Loucy (cell line): Measurements from ENCODE around the gene GALNT10.
A peak's percentile ranks its signal among the peaks of the same experiment; 100 is the strongest.

Source experiments
- H2AFZ ChIP-seq: fragments of 200-600 bp; sonication (generic); 2 replicates; pipeline ENCODE4 v1.6.0; 2016; ENCODE audit warnings: antibody characterized with exemption, mild to moderate bottlenecking, low read length, moderate library complexity
- H3F3A ChIP-seq: fragments of 200-600 bp; 2 replicates; pipeline ENCODE4 v1.6.0; 2016; ENCODE audit warnings: antibody characterized with exemption, low read depth, mild to moderate bottlenecking
- H3K27me3 ChIP-seq: fragments of 200-600 bp; sonication (generic); 2 replicates; pipeline ENCODE4 v1.6.1; 2014; ENCODE audit warnings: low read length, mild to moderate bottlenecking; ENCODE audit not compliant: insufficient read depth, poor library complexity, severe bottlenecking
- H3K36me3 ChIP-seq: fragments of 200-600 bp; sonication (generic); 2 replicates; pipeline ENCODE4 v1.6.1; 2016; ENCODE audit warnings: low read length; ENCODE audit not compliant: insufficient read depth
- H3K4me1 ChIP-seq: fragments of 200-600 bp; sonication (generic); 2 replicates; pipeline ENCODE4 v1.5.1; 2014; ENCODE audit warnings: low read length, mild to moderate bottlenecking; ENCODE audit not compliant: insufficient read depth, poor library complexity, severe bottlenecking
- H3K4me2 ChIP-seq: fragments of 200-600 bp; sonication (generic); 2 replicates; pipeline ENCODE4 v1.6.0; 2014; ENCODE audit warnings: antibody characterized with exemption, low read length, low read depth, mild to moderate bottlenecking; ENCODE audit not compliant: poor library complexity, severe bottlenecking
- H3K4me3 ChIP-seq: fragments of 200-600 bp; sonication (generic); 2 replicates; pipeline ENCODE4 v1.5.1; 2014; ENCODE audit warnings: low read length, mild to moderate bottlenecking, mixed read lengths; ENCODE audit not compliant: poor library complexity, severe bottlenecking
- H3K79me2 ChIP-seq: fragments of 200-600 bp; sonication (generic); 2 replicates; pipeline ENCODE4 v1.6.1; 2014; ENCODE audit warnings: low read length; ENCODE audit not compliant: insufficient read depth
- H3K9ac ChIP-seq: fragments of 200-600 bp; sonication (generic); 2 replicates; pipeline ENCODE4 v1.6.0; 2014; ENCODE audit warnings: mild to moderate bottlenecking, low read depth, low read length, moderate library complexity; ENCODE audit not compliant: poor library complexity, severe bottlenecking
- H3K9me2 ChIP-seq: fragments of 200-600 bp; sonication (generic); replicated peaks from 2 replicates; pipeline ENCODE4 v1.6.1; 2016; ENCODE audit warnings: low read depth, low read length, mixed read lengths
- H3K9me3 ChIP-seq: fragments of 200-600 bp; sonication (generic); 2 replicates; pipeline ENCODE4 v1.6.1; 2014; ENCODE audit warnings: mild to moderate bottlenecking, antibody characterized with exemption, low read length, low read depth; ENCODE audit not compliant: insufficient read depth
- H4K20me1 ChIP-seq: fragments of 200-600 bp; sonication (generic); 2 replicates; pipeline ENCODE4 v1.6.0; 2014; ENCODE audit warnings: antibody characterized with exemption, low read length, mild to moderate bottlenecking; ENCODE audit not compliant: insufficient read depth, poor library complexity, severe bottlenecking
- EZH2phosphoT487 ChIP-seq: fragments of 200-600 bp; IDR thresholded peaks from 2 replicates; pipeline ENCODE4 v1.6.1; 2018; ENCODE audit warnings: antibody characterized with exemption, mild to moderate bottlenecking, moderate library complexity, borderline replicate concordance
- TF ChIP-seq, protein P1 (sequence below): fragments of 200-600 bp; sonication (generic); conservative IDR thresholded peaks from 2 replicates; pipeline ENCODE4 v1.5.1; 2014; ENCODE audit warnings: mild to moderate bottlenecking, antibody characterized with exemption, low read length

Gene GALNT10

DNA sequence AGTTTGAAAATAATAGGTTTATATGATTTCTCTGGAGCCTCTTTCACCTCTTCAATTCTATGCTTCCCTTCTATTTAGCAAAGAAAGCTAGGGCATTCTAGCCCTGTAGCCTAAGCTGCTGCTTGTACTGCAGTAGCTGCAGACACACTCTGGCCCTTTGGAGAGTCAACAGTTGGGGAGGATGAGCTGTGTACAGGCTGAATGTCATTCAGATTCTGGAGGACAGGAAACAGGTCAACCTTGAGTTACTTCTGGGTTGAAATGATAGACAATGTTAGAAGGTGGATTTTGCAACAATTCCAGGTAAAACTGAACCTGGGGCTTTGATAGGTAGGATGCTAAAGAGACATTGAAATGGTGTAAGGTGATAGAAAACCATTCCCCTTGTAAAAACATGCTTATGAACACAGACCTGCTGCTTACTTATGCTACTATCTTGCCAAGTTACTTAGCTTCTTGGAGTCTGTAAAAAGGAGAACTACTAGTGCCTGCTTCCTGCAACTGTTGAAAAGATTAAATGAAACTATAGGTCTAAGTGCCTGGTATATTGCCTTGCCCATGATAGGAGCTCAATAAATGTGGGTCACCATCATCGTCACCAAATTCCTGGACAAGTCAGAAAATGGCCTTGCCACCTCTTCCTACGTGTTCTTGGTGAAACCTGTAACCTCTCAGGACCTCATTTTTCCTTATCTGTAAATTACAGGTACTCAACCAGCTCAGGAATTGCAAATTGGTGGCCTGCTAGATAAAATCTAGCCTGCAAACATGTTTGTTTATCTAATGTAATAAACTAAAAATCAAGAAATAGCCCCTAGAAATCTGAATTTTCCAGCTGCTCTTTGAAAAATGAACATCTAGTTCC lies 83.7 kb downstream of the GALNT10 start:
- Histone ChIP-seq H3F3A (no peaks in the 10 kb centered on the region), H3K79me2 (no peaks in the 10 kb centered on the region), H3K4me2 (peak overlapping the region; percentile 61), H3K4me1 (peaks cover 28% of the 10 kb centered on the region), H2AFZ (no peak overlapping the region), H3K9ac (peak overlapping the region; percentile 69), H3K9me3 (no peaks in the 10 kb centered on the region), H3K9me2 (no peaks in the 10 kb centered on the region), H3K36me3 (no peaks in the 10 kb centered on the region), H3K27me3 (no peaks in the 10 kb centered on the region), H4K20me1 (no peaks in the 10 kb centered on the region), H3K4me3 (peak overlapping the region; percentile 58)
- TF ChIP-seq, protein P1, sequence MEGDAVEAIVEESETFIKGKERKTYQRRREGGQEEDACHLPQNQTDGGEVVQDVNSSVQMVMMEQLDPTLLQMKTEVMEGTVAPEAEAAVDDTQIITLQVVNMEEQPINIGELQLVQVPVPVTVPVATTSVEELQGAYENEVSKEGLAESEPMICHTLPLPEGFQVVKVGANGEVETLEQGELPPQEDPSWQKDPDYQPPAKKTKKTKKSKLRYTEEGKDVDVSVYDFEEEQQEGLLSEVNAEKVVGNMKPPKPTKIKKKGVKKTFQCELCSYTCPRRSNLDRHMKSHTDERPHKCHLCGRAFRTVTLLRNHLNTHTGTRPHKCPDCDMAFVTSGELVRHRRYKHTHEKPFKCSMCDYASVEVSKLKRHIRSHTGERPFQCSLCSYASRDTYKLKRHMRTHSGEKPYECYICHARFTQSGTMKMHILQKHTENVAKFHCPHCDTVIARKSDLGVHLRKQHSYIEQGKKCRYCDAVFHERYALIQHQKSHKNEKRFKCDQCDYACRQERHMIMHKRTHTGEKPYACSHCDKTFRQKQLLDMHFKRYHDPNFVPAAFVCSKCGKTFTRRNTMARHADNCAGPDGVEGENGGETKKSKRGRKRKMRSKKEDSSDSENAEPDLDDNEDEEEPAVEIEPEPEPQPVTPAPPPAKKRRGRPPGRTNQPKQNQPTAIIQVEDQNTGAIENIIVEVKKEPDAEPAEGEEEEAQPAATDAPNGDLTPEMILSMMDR: no peak
- no peak for TF ChIP-seq EZH2phosphoT487

DNA sequence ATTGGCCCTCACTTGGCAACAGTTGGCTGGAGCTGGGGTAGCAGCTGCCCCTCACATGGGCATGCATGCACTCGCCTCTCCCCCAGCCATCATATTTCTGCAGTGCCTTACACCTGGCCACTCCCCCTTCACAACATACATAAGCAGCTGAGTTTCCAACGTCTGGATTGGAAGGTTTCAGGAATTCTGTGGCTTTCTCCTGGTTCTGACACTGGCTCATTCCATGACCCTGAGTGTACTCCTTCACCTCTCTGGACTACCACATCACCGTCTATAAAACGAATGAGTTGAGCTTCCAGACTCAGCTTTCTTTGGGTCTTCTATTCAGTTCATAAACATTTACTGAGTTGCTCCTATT lies 84.3 kb downstream of the GALNT10 start:
- TF ChIP-seq, protein P1: no peak
- no peak for TF ChIP-seq EZH2phosphoT487
- peaks cover 28% of the 10 kb centered on the region for H3K4me1 ChIP-seq

DNA sequence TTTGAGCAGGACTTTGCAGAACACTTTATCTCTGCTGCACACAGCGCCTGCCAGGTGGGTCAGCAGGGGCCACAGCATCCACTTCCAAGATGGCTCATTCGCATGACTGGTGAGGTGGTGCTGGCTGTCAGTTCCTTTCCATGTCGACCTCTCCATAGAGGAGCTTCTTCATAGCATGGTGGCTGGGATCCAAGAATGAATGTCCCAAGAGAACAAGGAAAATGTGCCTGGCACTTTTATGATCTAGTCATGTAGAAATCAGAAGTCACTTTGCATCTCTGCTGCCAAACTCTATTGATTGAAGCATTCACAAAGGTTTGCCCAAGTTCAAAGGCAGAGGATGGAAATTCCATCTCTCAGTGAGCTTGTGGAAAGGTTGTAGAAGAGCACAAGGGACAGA lies 85.0 kb downstream of the GALNT10 start:
- Histone ChIP-seq H3K36me3 (no peaks in the 10 kb centered on the region), H3K9me2 (no peaks in the 10 kb centered on the region), H3K27me3 (no peaks in the 10 kb centered on the region), H3K79me2 (no peaks in the 10 kb centered on the region), H4K20me1 (no peaks in the 10 kb centered on the region), H3K4me2 (no peak overlapping the region), H3F3A (no peaks in the 10 kb centered on the region), H3K4me3 (no peak overlapping the region), H3K9me3 (no peaks in the 10 kb centered on the region), H3K9ac (no peak overlapping the region), H3K4me1 (peaks cover 28% of the 10 kb centered on the region), H2AFZ (no peak overlapping the region)
- TF ChIP-seq, protein P1: no peak
- TF ChIP-seq EZH2phosphoT487: no peak

More for the DNA sequence above, 84.3 kb downstream of the GALNT10 start:
- Histone ChIP-seq H3K9me3 (no peaks in the 10 kb centered on the region), H3K9ac (no peak overlapping the region), H2AFZ (no peak overlapping the region), H3K79me2 (no peaks in the 10 kb centered on the region), H3F3A (no peaks in the 10 kb centered on the region), H3K4me3 (no peak overlapping the region), H3K4me2 (no peak overlapping the region), H3K9me2 (no peaks in the 10 kb centered on the region), H3K36me3 (no peaks in the 10 kb centered on the region), H3K27me3 (no peaks in the 10 kb centered on the region), H4K20me1 (no peaks in the 10 kb centered on the region)
